Measurements from ENCODE around the gene CHST6. TPM values are rescaled to one million over a fixed set of nuclear protein-coding genes. Genes with fewer than 3 reads are reported as not detected.

The CHST6 gene
- total and polyA plus RNA-seq, 2 of the 8 experiments (the other 6 are each of a cell fraction or from before 2014, with no cell fraction given): 18.2 to 25.4 TPM

DNA sequence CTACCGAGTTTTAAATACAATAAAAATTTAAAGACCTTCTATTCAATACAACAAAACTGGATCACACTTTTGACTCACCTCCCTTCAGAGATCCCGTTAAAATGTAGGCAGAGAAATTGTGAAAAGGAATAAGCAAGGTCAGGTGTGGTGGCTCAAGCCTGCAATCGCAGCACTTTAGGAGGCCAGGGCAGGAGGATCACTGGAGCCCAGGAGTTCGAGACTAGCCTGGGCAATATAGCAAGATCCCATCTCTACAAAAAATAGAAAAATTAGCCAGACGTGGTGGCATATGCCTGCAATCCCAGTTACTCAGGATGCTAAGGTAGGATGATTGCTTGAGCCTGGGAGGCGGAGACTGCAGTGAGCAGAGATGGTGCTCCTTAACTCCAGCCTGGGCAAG lies 23.9 kb upstream of the CHST6 start:
- H3K27ac ChIP-seq (ENCODE audit: low read depth, low read length): no peak overlapping the region
- peaks cover 4% of the 10 kb centered on the region; the same call in 1 of the 2 replicates for H3K23me2 ChIP-seq (ENCODE audit: low read depth, low read length)
- peaks cover 0 to 6% (median 2%) of the 10 kb centered on the region in 4 experiments; a peak in 3 of 7 replicates for H3K4me1 ChIP-seq (replicated peaks in 1 of 4; ENCODE audit: control insufficient read depth in 3 of 4, insufficient read depth in 4 of 4, low read length in 3 of 4)
- ChIA-PET POLR2A (ENCODE audit: partially characterized antibody) (interaction anchor here (0.7 to 1.2 kb wide), 3 partner anchors 77 to 104 kb away, joined by 3 to 4 read pairs (median 3); partner anchors contain the start of gene ADAT1), CTCF (ENCODE audit: partially characterized antibody) (interaction anchor here (1.0 to 13.8 kb wide), 14 partner anchors 9 to 318 kb away, joined by 3 to 203 read pairs (median 28); partner anchors contain the start of genes CHST5, CHST6, GABARAPL2 and TMEM170A)
- no peak overlapping the region for H3K14ac ChIP-seq (ENCODE audit: insufficient read length)
- no peaks in the 10 kb centered on the region for H3K27me3 ChIP-seq (replicated peaks in 1 of 4; ENCODE audit: control insufficient read depth in 3 of 4, extremely low read depth in 1 of 4, insufficient read depth in 3 of 4, low read length in 3 of 4)
- no peak overlapping the region for H2BK15ac ChIP-seq (ENCODE audit: low read length)
- no peaks in the 10 kb centered on the region for H3K9me3 ChIP-seq (ENCODE audit: insufficient read depth in 2 of 2, low read depth in 1 of 2, low read length in 1 of 2)
- H2BK120ac ChIP-seq (replicated peaks; ENCODE audit: low read depth, low read length): no peak overlapping the region
- peak overlapping the region; percentile 49; the same call in 1 of the 2 replicates for H2AK5ac ChIP-seq (ENCODE audit: low read depth, low read length)
- no peaks in the 10 kb centered on the region for H3K79me1 ChIP-seq (ENCODE audit: low read depth, low read length)
- no peak for DNase-seq (ENCODE audit: low read depth in 1 of 2, low spot score in 2 of 2)
- FAIRE-seq: no peak
- no peaks in the 10 kb centered on the region for H3K79me2 ChIP-seq (ENCODE audit: control insufficient read depth in 1 of 2, insufficient read depth in 2 of 2, low read length in 2 of 2)
- no peaks in the 10 kb centered on the region for H4K20me1 ChIP-seq (replicated peaks in 1 of 2; ENCODE audit: control insufficient read depth in 1 of 2, insufficient read depth in 2 of 2, low read length in 2 of 2)
- no peak overlapping the region for H2BK12ac ChIP-seq (ENCODE audit: low read depth, low read length)
- H4K8ac ChIP-seq (ENCODE audit: extremely low read depth, insufficient read depth, low read length): no peak overlapping the region
- H3K4ac ChIP-seq (replicated peaks; ENCODE audit: insufficient read length, low read depth, low read length): no peak overlapping the region
- H3K18ac ChIP-seq (ENCODE audit: extremely low read depth, low read length): no peak overlapping the region
- no peaks in the 10 kb centered on the region for H3K36me3 ChIP-seq (ENCODE audit: control insufficient read depth in 2 of 4, insufficient read depth in 4 of 4, low read length in 3 of 4)
- H3K4me2 ChIP-seq (ENCODE audit: insufficient read depth in 1 of 2, low read depth in 2 of 2, low read length in 2 of 2): no peak overlapping the region
- H2AFZ ChIP-seq (ENCODE audit: low read length): no peak overlapping the region
- H3K56ac ChIP-seq (replicated peaks; ENCODE audit: insufficient read length, low read depth, low read length): no peak overlapping the region
- no peak for TF ChIP-seq CREB1 (IDR thresholded peaks at IDR 0.05)
- TF ChIP-seq CHD2 (IDR thresholded peaks at IDR 0.05; ENCODE audit: low read length): no peak
- TF ChIP-seq TAF7 (optimal IDR thresholded peaks at IDR 0.05; ENCODE audit: borderline replicate concordance, low read depth, low read length): no peak
- TF ChIP-seq CTCF (IDR thresholded peaks at IDR 0.05; ENCODE audit: control extremely low read depth in 1 of 3, insufficient read depth in 1 of 3, low read depth in 1 of 3, low read length in 3 of 3): no peak
- TF ChIP-seq KDM1A (IDR thresholded peaks at IDR 0.05; ENCODE audit: borderline replicate concordance, low read length): peak; percentile 78; the same call in 1 of the 2 replicates
- no peak for TF ChIP-seq HDAC6 (IDR thresholded peaks at IDR 0.05; ENCODE audit: low read depth, low read length)
- TF ChIP-seq HDAC2 (IDR thresholded peaks at IDR 0.05; ENCODE audit: borderline replicate concordance in 1 of 2, low read depth in 2 of 2, low read length in 2 of 2): no peak
- H4K5ac ChIP-seq (ENCODE audit: insufficient read length, low read depth, low read length): no peak overlapping the region
- H3K23ac ChIP-seq (ENCODE audit: insufficient read length): no peak overlapping the region
- 90% methylated on average over 6 of the region's 6 CpGs; no CpG with 5 or more reads in 1 of the 2 experiments for WGBS, 2 experiments (ENCODE audit: extremely low coverage in 1 of 2, insufficient coverage in 1 of 2, insufficient read length in 1 of 2, insufficient replicate concordance in 2 of 2, low coverage in 1 of 2, low lambda C conversion rate in 2 of 2, missing lambda C conversion rate in 1 of 2)
- no peak overlapping the region for H2BK5ac ChIP-seq (ENCODE audit: low read depth, low read length)
- H3K9ac ChIP-seq (replicated peaks in 1 of 4; ENCODE audit: extremely low read depth in 1 of 4, low read depth in 3 of 4, low read length in 3 of 4): no peak overlapping the region
- H3K4me3 ChIP-seq (ENCODE audit: extremely low read depth in 1 of 4, insufficient read depth in 2 of 4, low read depth in 3 of 4, low read length in 4 of 4): no peak overlapping the region
- no peak overlapping the region for H4K91ac ChIP-seq (replicated peaks; ENCODE audit: insufficient read length, low read length)
- H2BK20ac ChIP-seq (ENCODE audit: low read length): no peak overlapping the region
